K562 (cell line): ENCODE data around the gene DYRK1A. TPM values are rescaled to one million over a fixed set of nuclear protein-coding genes. Genes with fewer than 3 reads are reported as not detected.
"Not testable (repeated sequence)": the region's sequence is repeated elsewhere in the genome, so short reads cannot be mapped to it uniquely, and the experiment has no call there.

ENCODE experiments used
- ATAC-seq: fragments of 200-7000 bp; cut with Tn5 transposase; 3 replicates; pipeline ENCODE4 v1.9.1; 2020; ENCODE audit warnings: moderate library complexity
- BruUV-seq: library from RNA; stranded (reverse); fragments of 400-500 nt; replicated peaks from 2 replicates; lab custom pipeline; 2021; lab: Mats Ljungman, UMichigan
- CTCF ChIA-PET: fragments of 300-600 bp; formaldehyde crosslinking; extraction: SDS; loops from one replicate; lab custom pipeline; 2021; ENCODE audit warnings: low intra/inter-chr PET ratio; lab: Yijun Ruan, JAX
- POLR2A ChIA-PET: fragments of 300-600, 350-650 bp; sonication (Branson Sonifier 250); formaldehyde crosslinking; extraction: SDS; loops from one replicate; lab custom pipeline; 2021; ENCODE audit warnings: antibody characterized with exemption, inconsistent platforms; lab: Yijun Ruan, JAX
- DNase-seq, 4 experiments: peaks; one replicate each; pipeline versions ENCODE4 v3.0.0 to v3.0.0-alpha.2; 2011 to 2018; ENCODE audit warnings: low spot score in 3 of 4, mixed read lengths in 3 of 4; ENCODE audit errors: extremely low read depth in 1 of 4
- FAIRE-seq: peaks from 2 replicates; lab custom pipeline; 2011; peaks lifted over from hg19 to GRCh38; lab: Jason Lieb, UNC
- H2AFZ ChIP-seq: 2 replicates; pipeline ENCODE4 v1.6.0; 2011; ENCODE audit warnings: low read depth, low read length, control low read depth, inconsistent platforms
- H3K27ac ChIP-seq: fragments of 200-600 bp; 3 replicates; pipeline ENCODE4 v1.8.0; 2011; ENCODE audit warnings: low read depth, mild to moderate bottlenecking, control low read depth, inconsistent platforms, low read length, moderate library complexity, mixed read lengths; ENCODE audit errors: extremely low read depth
- H3K27me3 ChIP-seq, 2 experiments: fragments of 300-600 bp in 1 of 2; 2 replicates in 1 of 2; 3 replicates in 1 of 2; pipeline versions ENCODE4 v1.6.0 to v1.8.0; 2011; ENCODE audit warnings: inconsistent platforms in 2 of 2, low read length in 2 of 2, mild to moderate bottlenecking in 1 of 2, mixed read lengths in 1 of 2, moderate library complexity in 1 of 2; ENCODE audit not compliant: control insufficient read depth in 2 of 2, insufficient read depth in 2 of 2
- H3K36me3 ChIP-seq: fragments of 300-600 bp; 3 replicates; pipeline ENCODE4 v1.8.0; 2011; ENCODE audit warnings: mild to moderate bottlenecking, low read length, inconsistent platforms; ENCODE audit not compliant: control insufficient read depth, insufficient read depth
- H3K4me1 ChIP-seq, 2 experiments: fragments of 200-600 bp in 1 of 2; replicated peaks in 1 of 2; 2 replicates in 1 of 2; 3 replicates in 1 of 2; pipeline versions ENCODE4 v1.5.1 to v1.8.0; 2011; ENCODE audit warnings: inconsistent platforms in 2 of 2, low read length in 2 of 2, mild to moderate bottlenecking in 1 of 2, mixed read lengths in 1 of 2, moderate library complexity in 1 of 2; ENCODE audit not compliant: control insufficient read depth in 2 of 2, insufficient read depth in 2 of 2
- H3K4me2 ChIP-seq: 2 replicates; pipeline ENCODE4 v1.6.1; 2011; ENCODE audit warnings: low read length, control low read depth, inconsistent platforms, mixed read lengths; ENCODE audit not compliant: insufficient read depth
- H3K4me3 ChIP-seq: fragments of 200-600 bp; sonication (generic), shearing (Covaris generic); 2 replicates; pipeline ENCODE4 v1.5.1; 2016; ENCODE audit warnings: control low read depth, inconsistent platforms
- H3K79me2 ChIP-seq: fragments of 200-600 bp; 3 replicates; pipeline ENCODE4 v1.8.0; 2011; ENCODE audit warnings: low read length, inconsistent platforms; ENCODE audit not compliant: control insufficient read depth, insufficient read depth
- H3K9ac ChIP-seq, 2 experiments: 2 replicates each; pipeline versions ENCODE4 v1.6.0 to v1.6.1; 2011; ENCODE audit warnings: low read depth in 2 of 2, low read length in 2 of 2, control low read depth in 1 of 2, inconsistent platforms in 1 of 2, mild to moderate bottlenecking in 1 of 2, mixed read lengths in 1 of 2; ENCODE audit not compliant: insufficient read depth in 1 of 2
- H3K9me1 ChIP-seq: one replicate; pipeline ENCODE4 v1.6.0; 2011; ENCODE audit warnings: inconsistent platforms, mild to moderate bottlenecking, low read length, moderate library complexity; ENCODE audit not compliant: control insufficient read depth, insufficient read depth
- H3K9me3 ChIP-seq: replicated peaks from 2 replicates; pipeline ENCODE4 v1.5.1; 2011; ENCODE audit warnings: low read depth, low read length, inconsistent platforms; ENCODE audit not compliant: control insufficient read depth, insufficient read depth
- H4K20me1 ChIP-seq: replicated peaks from 2 replicates; pipeline ENCODE4 v1.6.1; 2011; ENCODE audit warnings: low read length, inconsistent platforms, mixed read lengths; ENCODE audit not compliant: control insufficient read depth, insufficient read depth
- BCOR ChIP-seq: fragments of 450-650 bp; IDR thresholded peaks from 2 replicates; pipeline ENCODE4 v1.6.1; 2016
- CBX8 ChIP-seq: fragments of 200-600 bp; sonication (generic); IDR thresholded peaks from 2 replicates; pipeline ENCODE4 v1.6.1; 2012; ENCODE audit warnings: borderline replicate concordance, mixed run types, low read depth, mild to moderate bottlenecking, moderate library complexity, mixed read lengths, low read length, control low read depth, inconsistent platforms; ENCODE audit not compliant: poor library complexity, severe bottlenecking; ENCODE audit errors: extremely low read depth
- KDM1A ChIP-seq, 2 experiments: fragments of 450-650 bp; IDR thresholded peaks; 2 replicates each; pipeline ENCODE4 v1.6.1; 2016; ENCODE audit warnings: mild to moderate bottlenecking in 2 of 2
- MTF1 ChIP-seq: fragments of 250-450 bp; sonication (Bioruptor Pico); IDR thresholded peaks from 2 replicates; pipeline ENCODE4 v1.9.0; 2021; ENCODE audit warnings: moderate library complexity, mild to moderate bottlenecking, inconsistent platforms, borderline replicate concordance
- NELFE ChIP-seq: IDR thresholded peaks from 2 replicates; pipeline ENCODE4 v1.6.1; 2011; ENCODE audit warnings: mild to moderate bottlenecking; ENCODE audit not compliant: insufficient read depth, insufficient read length
- PHB ChIP-seq: fragments of 250-450 bp; sonication (Bioruptor Pico); IDR thresholded peaks from 2 replicates; pipeline ENCODE4 v1.5.0; 2021
- RBM25 ChIP-seq: fragments of 200-400 bp; formaldehyde crosslinking; IDR thresholded peaks from 2 replicates; pipeline ENCODE4 v1.6.1; 2018; ENCODE audit warnings: low read length, low read depth, moderate library complexity; ENCODE audit not compliant: severe bottlenecking
- ZNF146 ChIP-seq: IDR thresholded peaks from one replicate; pipeline ENCODE4 v1.6.1; 2018; ENCODE audit warnings: missing compliant biosample characterization; ENCODE audit not compliant: unreplicated experiment
- ZNF354B ChIP-seq: fragments of 250-450 bp; sonication (Bioruptor Pico); IDR thresholded peaks from 2 replicates; pipeline ENCODE4 v1.4.0; 2020
- ZNF507 ChIP-seq: conservative IDR thresholded peaks from 2 replicates; pipeline ENCODE4 v1.6.1; 2017; ENCODE audit warnings: missing genetic modification characterization, missing compliant biosample characterization
- WGBS: fragments of 100-300 bp; shearing (Covaris generic); methylation state at CpG from one replicate; pipeline ENCODE4 v1.1.6; 2016; ENCODE audit warnings: low coverage, mixed read lengths; ENCODE audit not compliant: insufficient coverage; ENCODE audit errors: missing lambda C conversion rate; 5-methylcytosine and 5-hydroxymethylcytosine counted together
- in situ Hi-C: fragments of 300-500 bp; cut with MboI; formaldehyde crosslinking; loops from 4 replicates; pipeline ENCODE4 v1.15.0; 2018; ENCODE audit warnings: inconsistent platforms, mixed read lengths
- intact Hi-C: fragments of 100-400 bp; cut with micrococcal nuclease; formaldehyde crosslinking; loops from 2 replicates; pipeline ENCODE4 v1.14.2; 2022
- polyA plus RNA-seq, 8 experiments: library from polyadenylated mRNA; depleted of rRNA in 4 of 8; stranded (reverse) in 5 of 8; unstranded in 3 of 8; fragments of >200 nt; fragmentation: Nextera tagmentation in 2 of 8; fragmentation: Illumina TruSeq in 1 of 8; extraction: Ambion mirVana in 2 of 8; extraction: Trizol in 1 of 8; gene quantifications; 2 replicates each; pipeline versions ENCODE4 v1.2.1 to v1.2.3, GENCODE V29; 2011 to 2014; ENCODE audit warnings: inconsistent platforms in 1 of 8, missing spikeins in 1 of 8
- total RNA-seq, 7 experiments: library from RNA; depleted of rRNA in 6 of 7; stranded (reverse); fragments of >200 nt in 6 of 7; fragmentation: Illumina TruSeq in 2 of 7; extraction: Trizol in 2 of 7; gene quantifications; 2 replicates each; pipeline versions ENCODE4 v1.2.1 to v1.2.3, GENCODE V29; 2011 to 2021; ENCODE audit warnings: low replicate concordance in 1 of 7

Gene DYRK1A
- total and polyA plus RNA-seq, 9 of the 15 experiments (the other 6 are each of a cell fraction or from before 2014, with no cell fraction given) = 3.7 to 64.8 (median 42.3) TPM

DNA sequence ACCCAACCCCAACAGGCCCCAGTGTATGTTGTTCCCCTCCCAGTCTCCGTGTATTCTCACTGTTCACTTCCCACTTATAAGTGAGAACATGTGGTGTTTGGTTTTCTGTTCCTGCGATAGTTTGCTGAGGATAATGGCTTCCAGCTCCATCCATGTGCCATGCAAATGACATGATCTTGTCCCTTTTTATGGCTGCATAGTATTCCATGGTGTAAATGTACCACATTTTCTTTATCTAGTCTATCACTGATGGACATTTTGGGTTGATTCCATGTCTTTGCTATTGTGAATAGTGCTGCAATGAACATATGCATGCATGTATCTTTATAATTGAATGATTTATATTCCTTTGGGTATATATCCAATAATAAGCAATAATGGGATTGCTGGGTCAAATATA, 174.6 kb downstream of the DYRK1A start:
- H3K4me1 ChIP-seq, CTCF ChIA-PET, BruUV-seq, H4K20me1 ChIP-seq, H3K27ac ChIP-seq, H3K36me3 ChIP-seq, H3K79me2 ChIP-seq, H3K9ac ChIP-seq, in situ Hi-C loops, intact Hi-C loops, H3K27me3 ChIP-seq, FAIRE-seq, DNase-seq, H3K9me1 ChIP-seq, H3K9me3 ChIP-seq, H3K4me2 ChIP-seq, H3K4me3 ChIP-seq, ATAC-seq, H2AFZ ChIP-seq: not testable (repeated sequence)
- TF ChIP-seq RBM25 (peak; percentile 21), KDM1A (IDR thresholded peaks at IDR 0.05) (peak in 1 of 2 experiments; percentile 24; a peak in 1 of 4 replicates), ZNF146 (CRISPR knock-in tag) (peak; percentile 94), BCOR (peak; percentile 55; the same call in 1 of the 2 replicates)
- WGBS = 31% methylated on average over 2 of the region's 2 CpGs
- POLR2A ChIA-PET = interaction anchor here (0.6 to 0.9 kb wide), 2 partner anchors 16 to 57 kb away, joined by 3 to 4 read pairs; no protein-coding TSS in a partner anchor

DNA sequence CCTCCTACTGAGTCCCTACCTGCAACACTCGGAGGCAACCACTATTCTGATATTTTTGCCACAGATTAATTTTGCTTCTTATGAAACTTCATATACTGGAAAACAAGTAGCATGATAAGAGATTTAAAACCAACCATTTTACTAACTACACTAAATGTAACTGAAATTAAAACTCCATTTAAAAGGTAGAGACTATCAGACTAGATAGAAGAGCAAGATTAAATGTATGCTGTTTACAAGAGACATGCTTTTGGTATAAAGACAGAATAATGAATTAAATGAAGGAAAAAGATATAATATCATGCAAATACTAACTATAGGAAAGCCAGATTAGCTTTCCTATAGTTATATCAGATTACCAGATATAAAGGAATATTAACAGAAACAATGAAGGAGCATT, 175.9 kb downstream of the DYRK1A start:
- in situ Hi-C loops = no loop called here
- no peak for ATAC-seq
- BruUV-seq = no TSS peak

More for the DNA sequence above, 175.9 kb downstream of the DYRK1A start:
- peaks cover 13 to 14% of the 10 kb centered on the region in 2 experiments for H3K4me1 ChIP-seq
- H3K27me3 ChIP-seq = no peaks in the 10 kb centered on the region
- ChIA-PET CTCF (no interaction called here), POLR2A (no interaction called here)
- intact Hi-C loops = no loop called here
- 21% methylated on average over 1 of the region's 1 CpG for WGBS
- H3K4me3 ChIP-seq = no peak overlapping the region
- H3K36me3 ChIP-seq = no peaks in the 10 kb centered on the region
- no peaks in the 10 kb centered on the region for H3K79me2 ChIP-seq
- H2AFZ ChIP-seq = no peak overlapping the region
- TF ChIP-seq RBM25 (peak; percentile 29), PHB (CRISPR knock-in tag) (no peak), ZNF354B (CRISPR knock-in tag) (peak; percentile 87), CBX8 (no peak), ZNF507 (tag) (peak; percentile 96), MTF1 (CRISPR knock-in tag) (no peak), NELFE (no peak)
- TF ChIP-seq, all 486 proteins: peak for 3
- Histone ChIP-seq H3K9ac (no peak overlapping the region), H3K27ac (no peak overlapping the region), H3K9me3 (no peaks in the 10 kb centered on the region), H3K9me1 (no peaks in the 10 kb centered on the region), H3K4me2 (no peak overlapping the region), H4K20me1 (no peaks in the 10 kb centered on the region)
- FAIRE-seq = no peak
- DNase-seq = no peak
